GM12878 (cell line): ENCODE results near the gene ANO3. TPM values are rescaled to one million over a fixed set of nuclear protein-coding genes. Genes with fewer than 3 reads are reported as not detected.

Experiments
- ATAC-seq: fragments of 200-7000 bp; cut with Tn5 transposase; 3 replicates; pipeline ENCODE4 v1.9.1; 2020; ENCODE audit warnings: mild to moderate bottlenecking, moderate library complexity
- BruUV-seq: library from RNA; stranded (reverse); fragments of 400-500 nt; replicated peaks from 2 replicates; lab custom pipeline; 2021; lab: Mats Ljungman, UMichigan
- CTCF ChIA-PET: fragments of 300-600 bp; sonication (Branson Sonifier 250); formaldehyde crosslinking; extraction: SDS; loops from one replicate; lab custom pipeline; 2021; ENCODE audit warnings: inconsistent platforms; lab: Yijun Ruan, JAX
- POLR2A ChIA-PET: fragments of 350-600 bp; formaldehyde crosslinking; extraction: SDS; loops from one replicate; lab custom pipeline; 2021; ENCODE audit warnings: inconsistent platforms; lab: Charles Lee
- RAD21 ChIA-PET: fragments of 300-600 bp; sonication (Branson Sonifier 250); formaldehyde crosslinking; loops from one replicate; lab custom pipeline; 2023; ENCODE audit warnings: antibody characterized with exemption; ENCODE audit not compliant: unreplicated experiment; lab: Charles Lee
- SMC1A ChIA-PET: fragments of 300-600 bp; sonication (Branson Sonifier 250); formaldehyde crosslinking; loops from one replicate; lab custom pipeline; 2023; ENCODE audit not compliant: unreplicated experiment, uncharacterized antibody; lab: Charles Lee
- DNase-seq: peaks from one replicate; pipeline ENCODE4 v3.0.0-alpha.2; 2011; ENCODE audit warnings: low read depth, low spot score
- FAIRE-seq: peaks from 3 replicates; lab custom pipeline; 2011; peaks lifted over from hg19 to GRCh38; lab: Jason Lieb, UNC
- H2AFZ ChIP-seq: 2 replicates; pipeline ENCODE4 v1.6.0; 2011; ENCODE audit warnings: low read depth, low read length, control low read depth; ENCODE audit not compliant: control insufficient read depth
- H3K27ac ChIP-seq: 2 replicates; pipeline ENCODE4 v1.5.1; 2011; ENCODE audit warnings: control low read depth; ENCODE audit not compliant: control insufficient read depth, insufficient read depth
- H3K27me3 ChIP-seq, 2 experiments: replicated peaks in 1 of 2; 2 replicates each; pipeline versions ENCODE4 v1.6.0 to v1.6.1; 2011; ENCODE audit warnings: low read length in 1 of 2; ENCODE audit not compliant: control insufficient read depth in 2 of 2, insufficient read depth in 2 of 2
- H3K36me3 ChIP-seq, 2 experiments: 2 replicates each; pipeline ENCODE4 v1.5.1; 2011; ENCODE audit warnings: low read length in 1 of 2; ENCODE audit not compliant: control insufficient read depth in 2 of 2, insufficient read depth in 2 of 2
- H3K4me1 ChIP-seq: 2 replicates; pipeline ENCODE4 v1.6.1; 2011; ENCODE audit warnings: mild to moderate bottlenecking, low read length, moderate library complexity, mixed read lengths; ENCODE audit not compliant: control insufficient read depth, insufficient read depth
- H3K4me2 ChIP-seq: 2 replicates; pipeline ENCODE4 v1.6.0; 2011; ENCODE audit warnings: control low read depth; ENCODE audit not compliant: control insufficient read depth, insufficient read depth
- H3K4me3 ChIP-seq: fragments of 200-600 bp; sonication (generic); 2 replicates; pipeline ENCODE4 v1.5.1; 2016
- H3K79me2 ChIP-seq: 2 replicates; pipeline ENCODE4 v1.6.0; 2011; ENCODE audit warnings: low read length; ENCODE audit not compliant: control insufficient read depth, insufficient read depth
- H3K9ac ChIP-seq: 2 replicates; pipeline ENCODE4 v1.8.0; 2011; ENCODE audit warnings: low read length, control low read depth, mixed read lengths; ENCODE audit not compliant: control insufficient read depth, insufficient read depth
- H3K9me3 ChIP-seq: replicated peaks from 3 replicates; pipeline ENCODE4 v1.5.1; 2011; ENCODE audit warnings: mild to moderate bottlenecking, low read length; ENCODE audit not compliant: control insufficient read depth, insufficient read depth
- H4K20me1 ChIP-seq: 2 replicates; pipeline ENCODE4 v1.6.0; 2011; ENCODE audit not compliant: control insufficient read depth, insufficient read depth
- ASH2L ChIP-seq: fragments of 300-600, 200-600 bp; sonication (generic); IDR thresholded peaks from 2 replicates; pipeline ENCODE4 v1.6.1; 2017; ENCODE audit warnings: low read depth, mild to moderate bottlenecking, borderline replicate concordance
- CHD2 ChIP-seq: IDR thresholded peaks from 2 replicates; pipeline ENCODE4 v1.6.1; 2011; ENCODE audit warnings: low read depth, low read length, improper control_type of control experiment, borderline replicate concordance
- KAT2A ChIP-seq: conservative IDR thresholded peaks from 2 replicates; pipeline ENCODE4 v1.6.1; 2011; ENCODE audit warnings: low read depth, low read length; ENCODE audit not compliant: control insufficient read depth
- KDM1A ChIP-seq: fragments of 200-600 bp; sonication (generic); IDR thresholded peaks from 2 replicates; pipeline ENCODE4 v1.6.1; 2016; ENCODE audit warnings: borderline replicate concordance
- MEF2B ChIP-seq: fragments of 450-650 bp; IDR thresholded peaks from 2 replicates; pipeline ENCODE4 v1.6.1; 2018; ENCODE audit warnings: mild to moderate bottlenecking, moderate library complexity; ENCODE audit not compliant: partially characterized antibody, poor library complexity, severe bottlenecking
- NR2C1 ChIP-seq: fragments of 450-650 bp; IDR thresholded peaks from 2 replicates; pipeline ENCODE4 v1.6.1; 2017; ENCODE audit warnings: antibody characterized with exemption, mild to moderate bottlenecking, moderate library complexity
- NR2F1 ChIP-seq: fragments of 450-650 bp; conservative IDR thresholded peaks from 2 replicates; pipeline ENCODE4 v1.6.1; 2017; ENCODE audit warnings: mild to moderate bottlenecking
- SMC3 ChIP-seq: IDR thresholded peaks from 2 replicates; pipeline ENCODE4 v1.6.1; 2011; ENCODE audit warnings: low read length, improper control_type of control experiment, borderline replicate concordance
- STAT3 ChIP-seq: IDR thresholded peaks from 2 replicates; pipeline ENCODE4 v1.6.1; 2011; ENCODE audit warnings: low read depth, low read length, improper control_type of control experiment
- SUPT20H ChIP-seq: IDR thresholded peaks from 2 replicates; pipeline ENCODE4 v1.6.1; 2011; ENCODE audit warnings: low read depth, mild to moderate bottlenecking, low read length, moderate library complexity, borderline replicate concordance; ENCODE audit not compliant: control insufficient read depth
- TAF1 ChIP-seq: IDR thresholded peaks from 2 replicates; pipeline ENCODE4 v1.6.1; 2011; ENCODE audit warnings: mild to moderate bottlenecking, low read depth, low read length, borderline replicate concordance
- TBL1XR1 ChIP-seq: IDR thresholded peaks from 2 replicates; pipeline ENCODE4 v1.6.1; 2012; ENCODE audit warnings: low read depth, low read length, improper control_type of control experiment
- USF1 ChIP-seq: IDR thresholded peaks from 2 replicates; pipeline ENCODE4 v1.6.1; 2011; ENCODE audit warnings: borderline replicate concordance, low read depth, mild to moderate bottlenecking, moderate library complexity, mixed read lengths, low read length; ENCODE audit not compliant: insufficient read depth; ENCODE audit errors: extremely low read length
- ZBTB33 ChIP-seq: fragments of 450-650 bp; IDR thresholded peaks from 2 replicates; pipeline ENCODE4 v1.6.1; 2017; ENCODE audit warnings: mild to moderate bottlenecking
- ZNF384 ChIP-seq: IDR thresholded peaks from 2 replicates; pipeline ENCODE4 v1.6.1; 2012; ENCODE audit warnings: low read depth, mild to moderate bottlenecking, low read length, improper control_type of control experiment, borderline replicate concordance
- ZNF687 ChIP-seq: fragments of 450-650 bp; IDR thresholded peaks from 2 replicates; pipeline ENCODE4 v1.6.1; 2017; ENCODE audit warnings: mild to moderate bottlenecking, moderate library complexity
- WGBS: methylation state at CpG from one replicate; pipeline ENCODE4 v1.1.6; 2016; ENCODE audit warnings: low lambda C conversion rate; ENCODE audit not compliant: insufficient replicate concordance, insufficient coverage; ENCODE audit errors: missing lambda C conversion rate; 5-methylcytosine and 5-hydroxymethylcytosine counted together
- in situ Hi-C: fragments of 300-500 bp; cut with MboI; formaldehyde crosslinking; loops from 9 replicates; pipeline ENCODE4 v1.14.3; 2018; ENCODE audit warnings: mixed read lengths
- intact Hi-C: fragments of 100-400 bp; cut with micrococcal nuclease; formaldehyde crosslinking; loops from one replicate; pipeline ENCODE4 v1.14.2; 2022; ENCODE audit not compliant: unreplicated experiment
- polyA plus RNA-seq, 11 experiments: library from polyadenylated mRNA; depleted of rRNA in 4 of 11; unstranded in 6 of 11; stranded (reverse) in 5 of 11; fragments of >200 nt; fragmentation: Nextera tagmentation in 4 of 11; fragmentation: Illumina TruSeq in 1 of 11; extraction: Ambion mirVana in 4 of 11; extraction: Trizol in 1 of 11; gene quantifications; 1 replicate in 1 of 11; 2 replicates in 10 of 11; pipeline versions ENCODE4 v1.2.1 to v1.2.3, GENCODE V29; 2011 to 2016; ENCODE audit warnings: inconsistent platforms in 2 of 11, missing spikeins in 2 of 11, low read depth in 1 of 11
- total RNA-seq, 4 experiments: library from RNA; depleted of rRNA in 3 of 4; stranded (reverse); fragments of >200 nt in 3 of 4; fragmentation: Illumina TruSeq in 1 of 4; extraction: Trizol in 1 of 4; gene quantifications; 2 replicates each; pipeline versions ENCODE4 v1.2.1 to v1.2.3, GENCODE V29; 2013 to 2021

The ANO3 gene
- total and polyA plus RNA-seq, 10 of the 15 experiments (the other 5 are each of a cell fraction or from before 2014, with no cell fraction given), result 0.13 to 5.9 (median 0.44) TPM

GRCh38 chr11:26698224-26698623 lies 366.3 kb downstream of the ANO3 start (continued):
- TF ChIP-seq KAT2A (no peak), ASH2L (no peak)

- BruUV-seq, result no TSS peak
- FAIRE-seq (no peak), DNase-seq (no peak), ATAC-seq (no peak)
- Histone ChIP-seq H3K4me1 (no peaks in the 10 kb centered on the region), H3K9ac (no peak overlapping the region), H3K27ac (no peak overlapping the region), H3K4me3 (no peak overlapping the region), H3K27me3 (no peaks in the 10 kb centered on the region), H4K20me1 (no peaks in the 10 kb centered on the region), H3K9me3 (no peaks in the 10 kb centered on the region), H3K4me2 (no peak overlapping the region), H3K36me3 (no peaks in the 10 kb centered on the region), H2AFZ (no peak overlapping the region), H3K79me2 (no peaks in the 10 kb centered on the region)
- ChIA-PET POLR2A (no interaction called here), SMC1A (interaction anchor here (1.0 to 1.2 kb wide), 2 partner anchors 27 to 684 kb away, joined by 3 to 4 read pairs; no protein-coding TSS in a partner anchor), CTCF (interaction anchor here (0.9 kb wide), 1 partner anchor 7 kb away, joined by 3 read pairs; no protein-coding TSS in a partner anchor), RAD21 (no interaction called here)
- in situ Hi-C loops, result no loop called here
- intact Hi-C loops, result no loop called here
- WGBS, result 47% methylated on average over 3 of the region's 3 CpGs
- no peak for TF ChIP-seq KDM1A
- TF ChIP-seq NR2C1, result no peak
- TF ChIP-seq TBL1XR1, result no peak
- TF ChIP-seq ZNF384, result no peak
- no peak for TF ChIP-seq STAT3
- TF ChIP-seq CHD2, result no peak
- no peak for TF ChIP-seq MEF2B
- no peak for TF ChIP-seq ZBTB33
- TF ChIP-seq TAF1, result no peak
- TF ChIP-seq SUPT20H, result no peak
- no peak for TF ChIP-seq ZNF687
- TF ChIP-seq NR2F1, result no peak
- no peak for TF ChIP-seq USF1
- TF ChIP-seq SMC3, result no peak
Observed at GRCh38 chr11:26700574-26701235, 368.8 kb downstream of the ANO3 start.
